ENCODE results near the gene POLR3A. TPM values are rescaled to one million over a fixed set of nuclear protein-coding genes. Genes with fewer than 3 reads are reported as not detected.
"Not testable (repeated sequence)": the region's sequence is repeated elsewhere in the genome, so short reads cannot be mapped to it uniquely, and the experiment has no call there.

Gene POLR3A
- polyA plus RNA-seq (2013) = 10.5 and 10.7 TPM in 2 replicates

DNA sequence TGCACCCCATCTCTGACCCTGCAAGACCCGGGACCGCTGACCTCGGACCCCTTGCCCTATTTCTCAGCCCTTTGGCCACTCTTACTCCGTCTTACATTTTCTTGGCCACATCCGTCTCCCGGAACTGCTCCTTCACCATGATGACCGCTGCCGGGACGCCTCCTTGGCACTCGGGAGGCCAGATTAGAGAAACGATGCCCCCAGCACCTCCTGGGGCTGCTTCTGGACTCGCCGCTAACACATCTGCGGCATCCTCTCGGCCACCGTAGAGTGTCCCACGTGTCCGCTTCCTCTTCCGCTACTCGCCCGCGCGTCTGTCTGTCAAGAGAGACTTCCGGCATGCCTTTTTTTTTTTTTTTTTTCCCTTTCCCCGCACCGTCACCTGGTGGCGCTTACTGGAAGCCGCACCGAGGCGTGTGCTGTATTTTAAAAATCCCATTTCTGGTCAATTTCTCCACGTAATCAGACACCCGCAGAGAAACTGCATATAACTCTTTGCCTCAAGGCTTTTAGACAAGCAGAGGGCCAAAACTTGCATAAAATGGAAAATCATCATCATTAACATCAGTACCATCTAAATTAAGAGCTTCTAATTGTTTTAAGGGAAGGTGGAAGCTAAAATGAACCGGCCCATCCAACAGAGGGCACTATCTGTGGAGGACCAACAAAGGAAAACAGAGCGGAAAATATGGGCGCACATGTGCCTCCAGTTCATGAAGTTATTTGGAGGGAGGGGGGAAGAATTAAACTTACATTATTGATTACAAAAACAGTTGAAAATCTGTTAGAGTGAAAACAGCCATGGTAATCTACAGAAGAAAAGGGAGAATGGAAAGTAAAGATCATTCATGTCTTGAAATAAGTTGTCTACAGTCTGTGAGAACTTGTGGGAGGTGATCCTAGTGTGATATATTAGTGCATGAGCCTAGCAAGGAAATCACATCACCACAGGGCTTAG is at the start of gene POLR3A:
TSS of gene POLR3A (minus strand) at position 247 of the 958 bp plus-strand sequence. CDS start at position 139, 108 bp downstream.
- peak within 1 kb of the TSS; percentile 25 for H2BK5ac ChIP-seq (ENCODE audit: low read depth, low read length, poor library complexity)
- H3K27me3 ChIP-seq (ENCODE audit: insufficient read depth, low read length) = no peaks in the 10 kb centered on the region
- peaks cover 12% of the 10 kb centered on the region for H3K79me2 ChIP-seq (ENCODE audit: control insufficient read depth, insufficient read depth, low read length, poor library complexity)
- H2AK5ac ChIP-seq (ENCODE audit: low read length) = peak within 1 kb of the TSS; percentile 38
- H3K4me3 ChIP-seq (ENCODE audit: low read depth, low read length) = peak within 1 kb of the TSS; percentile 83
- peak; percentile 96 to 98 for DNase-seq
- peak within 1 kb of the TSS; percentile 63 for H3K4ac ChIP-seq (ENCODE audit: low read depth, low read length)
- H3K4me1 ChIP-seq (ENCODE audit: control insufficient read depth in 1 of 2, insufficient read depth in 2 of 2, low read length in 2 of 2) = peaks cover 2 to 4% of the 10 kb centered on the region in 2 experiments
- H4K12ac ChIP-seq (ENCODE audit: low read depth, low read length) = peak within 1 kb of the TSS; percentile 60
- no peak within 1 kb of the TSS for H2BK12ac ChIP-seq (ENCODE audit: low read length)
- H4K91ac ChIP-seq (ENCODE audit: low read depth, low read length) = peak within 1 kb of the TSS; percentile 75
- WGBS (ENCODE audit: extremely low coverage, insufficient coverage, insufficient read length) = no CpG with 5 or more reads among the region's 35 CpGs
- peak within 1 kb of the TSS; percentile 57 for H3K27ac ChIP-seq (ENCODE audit: low read depth, low read length)
- H3K9me3 ChIP-seq (ENCODE audit: insufficient read depth, low read depth, low read length) = peaks cover 1% of the 10 kb centered on the region
- peak within 1 kb of the TSS; percentile 37 for H2BK120ac ChIP-seq (ENCODE audit: insufficient read depth, low read length, poor library complexity)
- H3K79me1 ChIP-seq (ENCODE audit: low read length) = peaks cover 7% of the 10 kb centered on the region
- peaks cover 5 to 15% of the 10 kb centered on the region in 2 experiments for H3K36me3 ChIP-seq (ENCODE audit: control insufficient read depth in 1 of 2, insufficient read depth in 2 of 2, low read length in 2 of 2)
- peak within 1 kb of the TSS; percentile 91 for H4K8ac ChIP-seq (ENCODE audit: low read depth, low read length)
- H3K4me2 ChIP-seq (ENCODE audit: low read length) = peak within 1 kb of the TSS; percentile 90
- peak within 1 kb of the TSS; percentile 76 for H3K9ac ChIP-seq (ENCODE audit: low read length)
- H3K23ac ChIP-seq (ENCODE audit: low read length) = peak within 1 kb of the TSS; percentile 23
- H3K18ac ChIP-seq (ENCODE audit: low read length) = peak within 1 kb of the TSS; percentile 44
- peak within 1 kb of the TSS; percentile 87 for H3K14ac ChIP-seq (ENCODE audit: low read length)
- H2AFZ ChIP-seq (ENCODE audit: insufficient read depth, low read length, poor library complexity) = peak within 1 kb of the TSS; percentile 90

- DNase-seq = no peak
- Histone ChIP-seq H3K27ac (ENCODE audit: low read depth, low read length) (no peak overlapping the region), H3K4me2 (ENCODE audit: low read length) (no peak overlapping the region)
These were observed 49.4 kb upstream of the POLR3A start for GRCh38 chr10:78078539-78079330.

DNA sequence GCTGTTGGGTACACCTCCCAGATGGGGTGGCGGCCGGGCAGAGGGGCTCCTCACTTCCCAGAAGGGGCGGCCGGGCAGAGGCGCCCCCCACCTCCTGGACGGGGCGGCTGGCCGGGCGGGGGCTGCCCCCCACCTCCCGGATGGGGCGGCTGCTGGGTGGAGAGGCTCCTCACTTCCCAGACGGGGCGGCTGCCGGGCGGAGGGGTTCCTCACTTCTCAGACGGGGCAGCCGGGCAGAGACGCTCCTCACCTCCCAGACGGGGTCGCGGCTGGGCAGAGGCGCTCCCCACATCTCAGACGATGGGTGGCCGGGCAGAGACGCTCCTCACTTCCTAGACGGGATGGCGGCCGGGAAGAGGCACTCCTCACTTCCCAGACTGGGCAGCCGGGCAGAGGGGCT is 46.5 kb upstream of the POLR3A start:
- not testable (repeated sequence) for H3K18ac ChIP-seq (ENCODE audit: low read length); H3K4me1 ChIP-seq (ENCODE audit: control insufficient read depth in 1 of 2, insufficient read depth in 2 of 2, low read length in 2 of 2); H3K4me3 ChIP-seq (ENCODE audit: low read depth, low read length); H3K4me2 ChIP-seq (ENCODE audit: low read length); H4K12ac ChIP-seq (ENCODE audit: low read depth, low read length); H3K79me1 ChIP-seq (ENCODE audit: low read length); H2BK12ac ChIP-seq (ENCODE audit: low read length); H3K9me3 ChIP-seq (ENCODE audit: insufficient read depth, low read depth, low read length); H2BK5ac ChIP-seq (ENCODE audit: low read depth, low read length, poor library complexity); H3K36me3 ChIP-seq (ENCODE audit: control insufficient read depth in 1 of 2, insufficient read depth in 2 of 2, low read length in 2 of 2); H2BK120ac ChIP-seq (ENCODE audit: insufficient read depth, low read length, poor library complexity); H4K8ac ChIP-seq (ENCODE audit: low read depth, low read length); H2AK5ac ChIP-seq (ENCODE audit: low read length); H4K91ac ChIP-seq (ENCODE audit: low read depth, low read length); H3K14ac ChIP-seq (ENCODE audit: low read length); H2AFZ ChIP-seq (ENCODE audit: insufficient read depth, low read length, poor library complexity); H3K9ac ChIP-seq (ENCODE audit: low read length); H3K23ac ChIP-seq (ENCODE audit: low read length); DNase-seq; H3K27ac ChIP-seq (ENCODE audit: low read depth, low read length); H3K79me2 ChIP-seq (ENCODE audit: control insufficient read depth, insufficient read depth, low read length, poor library complexity); H3K27me3 ChIP-seq (ENCODE audit: insufficient read depth, low read length); H3K4ac ChIP-seq (ENCODE audit: low read depth, low read length)
- WGBS (ENCODE audit: extremely low coverage, insufficient coverage, insufficient read length) = no CpG with 5 or more reads among the region's 29 CpGs

More at GRCh38 chr10:78078539-78079330, 49.4 kb upstream of the POLR3A start:
- Histone ChIP-seq H3K79me2 (ENCODE audit: control insufficient read depth, insufficient read depth, low read length, poor library complexity) (no peaks in the 10 kb centered on the region), H2AFZ (ENCODE audit: insufficient read depth, low read length, poor library complexity) (no peak overlapping the region), H4K12ac (ENCODE audit: low read depth, low read length) (no peak overlapping the region), H3K4ac (ENCODE audit: low read depth, low read length) (no peak overlapping the region), H3K79me1 (ENCODE audit: low read length) (no peaks in the 10 kb centered on the region), H3K4me3 (ENCODE audit: low read depth, low read length) (no peak overlapping the region), H4K8ac (ENCODE audit: low read depth, low read length) (no peak overlapping the region), H2BK12ac (ENCODE audit: low read length) (no peak overlapping the region), H4K91ac (ENCODE audit: low read depth, low read length) (no peak overlapping the region), H3K4me1 (ENCODE audit: control insufficient read depth in 1 of 2, insufficient read depth in 2 of 2, low read length in 2 of 2) (no peaks in the 10 kb centered on the region), H3K14ac (ENCODE audit: low read length) (no peak overlapping the region), H3K36me3 (ENCODE audit: control insufficient read depth in 1 of 2, insufficient read depth in 2 of 2, low read length in 2 of 2) (no peaks in the 10 kb centered on the region), H2AK5ac (ENCODE audit: low read length) (no peak overlapping the region), H3K23ac (ENCODE audit: low read length) (no peak overlapping the region), H2BK120ac (ENCODE audit: insufficient read depth, low read length, poor library complexity) (no peak overlapping the region), H2BK5ac (ENCODE audit: low read depth, low read length, poor library complexity) (no peak overlapping the region), H3K27me3 (ENCODE audit: insufficient read depth, low read length) (no peaks in the 10 kb centered on the region), H3K9me3 (ENCODE audit: insufficient read depth, low read depth, low read length) (peaks cover 5% of the 10 kb centered on the region), H3K18ac (ENCODE audit: low read length) (no peak overlapping the region), H3K9ac (ENCODE audit: low read length) (no peak overlapping the region)
- WGBS (ENCODE audit: extremely low coverage, insufficient coverage, insufficient read length) = no CpG with 5 or more reads among the region's 4 CpGs

DNA sequence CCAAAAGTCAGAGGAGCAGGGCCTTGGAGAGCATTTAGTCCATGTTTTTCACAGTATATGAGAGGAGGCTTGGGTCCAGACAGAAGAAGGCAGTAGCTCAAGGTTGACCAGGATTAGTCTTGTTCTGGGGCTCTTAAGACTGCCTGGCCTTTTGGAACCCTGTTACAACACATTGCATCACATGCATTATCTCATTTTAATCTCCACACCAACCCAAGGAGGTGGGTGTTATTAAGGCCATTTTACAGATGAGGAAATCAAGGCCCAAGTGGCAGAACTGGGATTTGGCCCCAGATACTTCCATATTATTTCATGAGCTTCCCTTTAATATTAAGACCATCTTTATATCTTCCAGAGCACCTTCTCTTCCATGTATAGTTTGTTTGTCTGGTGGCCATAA is 43.2 kb upstream of the POLR3A start:
- Histone ChIP-seq H3K27ac (ENCODE audit: low read depth, low read length) (no peak overlapping the region), H3K4me3 (ENCODE audit: low read depth, low read length) (no peak overlapping the region), H3K18ac (ENCODE audit: low read length) (no peak overlapping the region), H3K27me3 (ENCODE audit: insufficient read depth, low read length) (no peaks in the 10 kb centered on the region), H2BK5ac (ENCODE audit: low read depth, low read length, poor library complexity) (no peak overlapping the region), H3K79me1 (ENCODE audit: low read length) (no peaks in the 10 kb centered on the region), H4K12ac (ENCODE audit: low read depth, low read length) (no peak overlapping the region), H3K4me1 (ENCODE audit: control insufficient read depth in 1 of 2, insufficient read depth in 2 of 2, low read length in 2 of 2) (no peaks in the 10 kb centered on the region), H3K9ac (ENCODE audit: low read length) (no peak overlapping the region), H3K36me3 (ENCODE audit: control insufficient read depth in 1 of 2, insufficient read depth in 2 of 2, low read length in 2 of 2) (no peaks in the 10 kb centered on the region), H3K4me2 (ENCODE audit: low read length) (no peak overlapping the region), H2AK5ac (ENCODE audit: low read length) (no peak overlapping the region), H3K79me2 (ENCODE audit: control insufficient read depth, insufficient read depth, low read length, poor library complexity) (no peaks in the 10 kb centered on the region), H4K8ac (ENCODE audit: low read depth, low read length) (no peak overlapping the region), H2AFZ (ENCODE audit: insufficient read depth, low read length, poor library complexity) (no peak overlapping the region), H4K91ac (ENCODE audit: low read depth, low read length) (no peak overlapping the region), H3K9me3 (ENCODE audit: insufficient read depth, low read depth, low read length) (peaks cover 3% of the 10 kb centered on the region), H2BK120ac (ENCODE audit: insufficient read depth, low read length, poor library complexity) (no peak overlapping the region), H3K4ac (ENCODE audit: low read depth, low read length) (no peak overlapping the region), H3K14ac (ENCODE audit: low read length) (no peak overlapping the region), H2BK12ac (ENCODE audit: low read length) (no peak overlapping the region), H3K23ac (ENCODE audit: low read length) (no peak overlapping the region)
- no peak for DNase-seq

All from trophoblast cell (in vitro differentiated cells and primary cell).